ENCODE measurements around the gene FAM98B.

GRCh38 chr15:38521316-38521715, 67.4 kb downstream of the FAM98B start:
- TF ChIP-seq RAD21 (conservative IDR thresholded peaks at IDR 0.05 in 1 of 2, IDR thresholded peaks at IDR 0.05 in 1 of 2) (no peak), CTCF (IDR thresholded peaks at IDR 0.05) (no peak)
